Measurements from ENCODE around the gene UBE2V1.

The UBE2V1 gene

DNA sequence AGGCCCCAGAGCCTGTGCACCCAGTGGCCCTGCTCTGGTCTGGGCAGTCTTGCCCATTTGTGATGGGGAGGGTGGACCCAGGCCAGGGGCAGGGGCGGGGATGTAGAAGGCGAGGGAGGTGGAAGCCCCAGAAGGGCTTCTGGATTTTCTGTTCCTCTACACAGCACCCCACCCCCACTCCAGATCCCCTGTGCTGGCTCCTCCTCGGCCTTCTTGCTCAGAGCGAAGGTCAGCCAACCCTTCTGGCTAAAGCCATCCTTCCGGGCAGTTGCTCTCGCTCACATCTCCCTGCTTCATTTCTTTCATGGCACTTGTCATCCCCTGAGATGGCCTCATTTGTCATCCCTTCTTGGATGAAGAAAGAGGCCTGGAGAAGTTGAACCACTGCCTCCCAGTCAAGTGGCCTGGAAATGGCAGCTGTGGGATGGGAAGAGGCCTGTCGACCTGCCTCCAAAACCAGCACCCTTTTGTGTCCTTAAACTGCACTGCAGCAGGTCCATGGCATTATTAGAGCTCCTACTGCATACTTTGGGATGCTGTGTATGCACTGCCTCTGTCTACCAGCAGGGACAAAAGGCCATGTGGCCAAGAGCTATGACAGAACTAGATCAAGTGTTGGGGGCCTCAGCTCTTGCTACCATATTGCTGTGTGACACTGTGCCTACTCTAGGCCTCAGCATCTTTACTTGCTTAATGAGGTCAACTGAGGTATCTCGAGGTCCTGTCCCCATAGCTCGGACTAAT, 20.7 kb upstream of the UBE2V1 start:
- H4K20me1 ChIP-seq (ENCODE audit: low read depth, low read length): no peaks in the 10 kb centered on the region
- H2AFZ ChIP-seq (ENCODE audit: low read depth, low read length, severe bottlenecking): no peak overlapping the region
- no peak overlapping the region for H3K9ac ChIP-seq (ENCODE audit: low read length)
- H3F3A ChIP-seq (ENCODE audit: insufficient read depth): no peaks in the 10 kb centered on the region
- H3K27me3 ChIP-seq (ENCODE audit: low read length): no peaks in the 10 kb centered on the region
- H3K79me2 ChIP-seq (ENCODE audit: insufficient read depth, low read length): no peaks in the 10 kb centered on the region
- H3K36me3 ChIP-seq (ENCODE audit: low read length): no peaks in the 10 kb centered on the region
- H3K9me2 ChIP-seq (replicated peaks; ENCODE audit: insufficient read depth, low read length): no peaks in the 10 kb centered on the region
- TF ChIP-seq, protein P1, sequence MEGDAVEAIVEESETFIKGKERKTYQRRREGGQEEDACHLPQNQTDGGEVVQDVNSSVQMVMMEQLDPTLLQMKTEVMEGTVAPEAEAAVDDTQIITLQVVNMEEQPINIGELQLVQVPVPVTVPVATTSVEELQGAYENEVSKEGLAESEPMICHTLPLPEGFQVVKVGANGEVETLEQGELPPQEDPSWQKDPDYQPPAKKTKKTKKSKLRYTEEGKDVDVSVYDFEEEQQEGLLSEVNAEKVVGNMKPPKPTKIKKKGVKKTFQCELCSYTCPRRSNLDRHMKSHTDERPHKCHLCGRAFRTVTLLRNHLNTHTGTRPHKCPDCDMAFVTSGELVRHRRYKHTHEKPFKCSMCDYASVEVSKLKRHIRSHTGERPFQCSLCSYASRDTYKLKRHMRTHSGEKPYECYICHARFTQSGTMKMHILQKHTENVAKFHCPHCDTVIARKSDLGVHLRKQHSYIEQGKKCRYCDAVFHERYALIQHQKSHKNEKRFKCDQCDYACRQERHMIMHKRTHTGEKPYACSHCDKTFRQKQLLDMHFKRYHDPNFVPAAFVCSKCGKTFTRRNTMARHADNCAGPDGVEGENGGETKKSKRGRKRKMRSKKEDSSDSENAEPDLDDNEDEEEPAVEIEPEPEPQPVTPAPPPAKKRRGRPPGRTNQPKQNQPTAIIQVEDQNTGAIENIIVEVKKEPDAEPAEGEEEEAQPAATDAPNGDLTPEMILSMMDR (IDR thresholded peaks at IDR 0.05; ENCODE audit: insufficient read depth, low read length, poor library complexity, severe bottlenecking): no peak
- TF ChIP-seq EZH2phosphoT487 (conservative IDR thresholded peaks at IDR 0.05; ENCODE audit: low read length): no peak
- no peaks in the 10 kb centered on the region for H3K9me3 ChIP-seq (ENCODE audit: insufficient read depth, low read length)
- no peak overlapping the region for H3K4me3 ChIP-seq (ENCODE audit: insufficient read depth, low read length, poor library complexity, severe bottlenecking)
- no peak overlapping the region for H3K27ac ChIP-seq (ENCODE audit: low read depth, low read length)
- no peak overlapping the region for H3K4me2 ChIP-seq (ENCODE audit: low read depth, low read length, poor library complexity, severe bottlenecking)

DNA sequence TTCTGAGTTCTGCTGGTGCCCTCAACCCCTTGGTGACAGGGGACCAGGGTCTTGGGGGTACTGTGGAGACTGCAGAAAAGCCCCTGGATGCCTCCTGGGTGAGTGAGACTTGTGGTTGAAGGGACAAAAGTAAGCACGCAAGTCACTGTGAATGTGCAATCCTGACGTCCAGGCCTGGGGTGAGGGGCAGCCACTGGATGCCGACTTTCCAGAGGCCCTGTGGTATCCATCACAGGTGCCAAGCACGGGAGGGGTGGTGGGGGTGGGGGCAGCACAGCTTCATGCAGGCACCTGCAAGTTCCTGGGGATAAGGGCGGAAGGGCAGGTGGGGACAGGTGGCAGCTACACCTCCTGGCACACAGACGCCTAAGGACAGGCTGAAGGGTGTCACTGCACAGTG, 20.1 kb upstream of the UBE2V1 start:
- Histone ChIP-seq H2AFZ (ENCODE audit: low read depth, low read length, severe bottlenecking) (no peak overlapping the region), H4K20me1 (ENCODE audit: low read depth, low read length) (no peaks in the 10 kb centered on the region), H3K27me3 (ENCODE audit: low read length) (no peaks in the 10 kb centered on the region), H3K9me3 (ENCODE audit: insufficient read depth, low read length) (no peaks in the 10 kb centered on the region), H3K4me3 (ENCODE audit: insufficient read depth, low read length, poor library complexity, severe bottlenecking) (no peak overlapping the region), H3F3A (ENCODE audit: insufficient read depth) (no peaks in the 10 kb centered on the region), H3K4me2 (ENCODE audit: low read depth, low read length, poor library complexity, severe bottlenecking) (no peak overlapping the region), H3K36me3 (ENCODE audit: low read length) (no peaks in the 10 kb centered on the region), H3K79me2 (ENCODE audit: insufficient read depth, low read length) (no peaks in the 10 kb centered on the region), H3K9me2 (replicated peaks; ENCODE audit: insufficient read depth, low read length) (no peaks in the 10 kb centered on the region), H3K9ac (ENCODE audit: low read length) (no peak overlapping the region), H3K27ac (ENCODE audit: low read depth, low read length) (no peak overlapping the region)
- no peak for TF ChIP-seq EZH2phosphoT487 (conservative IDR thresholded peaks at IDR 0.05; ENCODE audit: low read length)
- TF ChIP-seq, protein P1 (IDR thresholded peaks at IDR 0.05; ENCODE audit: insufficient read depth, low read length, poor library complexity, severe bottlenecking): no peak

DNA sequence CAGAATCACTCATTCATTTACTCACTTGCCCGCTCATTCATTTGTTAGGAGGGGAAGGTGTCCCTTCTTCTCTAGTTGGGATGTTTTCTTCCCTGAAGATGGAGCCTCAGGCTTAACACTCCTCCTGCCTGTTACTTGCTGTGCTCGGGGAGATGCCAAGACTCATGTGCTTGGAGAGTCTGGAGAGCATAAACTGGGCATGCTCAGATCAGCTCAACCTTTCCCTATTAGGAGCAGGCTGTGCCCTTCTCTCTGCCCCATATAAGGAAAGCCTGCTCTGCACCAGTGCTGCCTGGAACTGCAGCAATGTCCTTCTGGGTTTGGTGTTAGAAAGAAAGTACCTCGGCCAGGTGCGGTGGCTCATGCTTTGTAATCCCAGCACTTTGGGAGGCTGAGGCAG, 18.0 kb upstream of the UBE2V1 start:
- Histone ChIP-seq H4K20me1 (ENCODE audit: low read depth, low read length) (no peaks in the 10 kb centered on the region), H3K4me2 (ENCODE audit: low read depth, low read length, poor library complexity, severe bottlenecking) (no peak overlapping the region), H3K27me3 (ENCODE audit: low read length) (no peaks in the 10 kb centered on the region), H3K4me3 (ENCODE audit: insufficient read depth, low read length, poor library complexity, severe bottlenecking) (no peak overlapping the region), H3K9ac (ENCODE audit: low read length) (no peak overlapping the region), H2AFZ (ENCODE audit: low read depth, low read length, severe bottlenecking) (no peak overlapping the region), H3K9me2 (replicated peaks; ENCODE audit: insufficient read depth, low read length) (no peaks in the 10 kb centered on the region), H3F3A (ENCODE audit: insufficient read depth) (no peaks in the 10 kb centered on the region), H3K9me3 (ENCODE audit: insufficient read depth, low read length) (no peaks in the 10 kb centered on the region), H3K79me2 (ENCODE audit: insufficient read depth, low read length) (no peaks in the 10 kb centered on the region), H3K27ac (ENCODE audit: low read depth, low read length) (no peak overlapping the region), H3K36me3 (ENCODE audit: low read length) (no peaks in the 10 kb centered on the region)
- no peak for TF ChIP-seq EZH2phosphoT487 (conservative IDR thresholded peaks at IDR 0.05; ENCODE audit: low read length)
- TF ChIP-seq, protein P1 (IDR thresholded peaks at IDR 0.05; ENCODE audit: insufficient read depth, low read length, poor library complexity, severe bottlenecking): no peak

All from SU-DHL-6 (cell line).